HG02763 (cell line): Measurements from ENCODE around the gene PRDM4.

ENCODE experiments used
- ATAC-seq: cut with Tn5 transposase; IDR thresholded peaks from one replicate; pipeline ENCODE4 v1.9.1; 2021; ENCODE audit warnings: mild to moderate bottlenecking, moderate library complexity; ENCODE audit not compliant: unreplicated experiment

PRDM4 gene, protein sequence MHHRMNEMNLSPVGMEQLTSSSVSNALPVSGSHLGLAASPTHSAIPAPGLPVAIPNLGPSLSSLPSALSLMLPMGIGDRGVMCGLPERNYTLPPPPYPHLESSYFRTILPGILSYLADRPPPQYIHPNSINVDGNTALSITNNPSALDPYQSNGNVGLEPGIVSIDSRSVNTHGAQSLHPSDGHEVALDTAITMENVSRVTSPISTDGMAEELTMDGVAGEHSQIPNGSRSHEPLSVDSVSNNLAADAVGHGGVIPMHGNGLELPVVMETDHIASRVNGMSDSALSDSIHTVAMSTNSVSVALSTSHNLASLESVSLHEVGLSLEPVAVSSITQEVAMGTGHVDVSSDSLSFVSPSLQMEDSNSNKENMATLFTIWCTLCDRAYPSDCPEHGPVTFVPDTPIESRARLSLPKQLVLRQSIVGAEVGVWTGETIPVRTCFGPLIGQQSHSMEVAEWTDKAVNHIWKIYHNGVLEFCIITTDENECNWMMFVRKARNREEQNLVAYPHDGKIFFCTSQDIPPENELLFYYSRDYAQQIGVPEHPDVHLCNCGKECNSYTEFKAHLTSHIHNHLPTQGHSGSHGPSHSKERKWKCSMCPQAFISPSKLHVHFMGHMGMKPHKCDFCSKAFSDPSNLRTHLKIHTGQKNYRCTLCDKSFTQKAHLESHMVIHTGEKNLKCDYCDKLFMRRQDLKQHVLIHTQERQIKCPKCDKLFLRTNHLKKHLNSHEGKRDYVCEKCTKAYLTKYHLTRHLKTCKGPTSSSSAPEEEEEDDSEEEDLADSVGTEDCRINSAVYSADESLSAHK

DNA sequence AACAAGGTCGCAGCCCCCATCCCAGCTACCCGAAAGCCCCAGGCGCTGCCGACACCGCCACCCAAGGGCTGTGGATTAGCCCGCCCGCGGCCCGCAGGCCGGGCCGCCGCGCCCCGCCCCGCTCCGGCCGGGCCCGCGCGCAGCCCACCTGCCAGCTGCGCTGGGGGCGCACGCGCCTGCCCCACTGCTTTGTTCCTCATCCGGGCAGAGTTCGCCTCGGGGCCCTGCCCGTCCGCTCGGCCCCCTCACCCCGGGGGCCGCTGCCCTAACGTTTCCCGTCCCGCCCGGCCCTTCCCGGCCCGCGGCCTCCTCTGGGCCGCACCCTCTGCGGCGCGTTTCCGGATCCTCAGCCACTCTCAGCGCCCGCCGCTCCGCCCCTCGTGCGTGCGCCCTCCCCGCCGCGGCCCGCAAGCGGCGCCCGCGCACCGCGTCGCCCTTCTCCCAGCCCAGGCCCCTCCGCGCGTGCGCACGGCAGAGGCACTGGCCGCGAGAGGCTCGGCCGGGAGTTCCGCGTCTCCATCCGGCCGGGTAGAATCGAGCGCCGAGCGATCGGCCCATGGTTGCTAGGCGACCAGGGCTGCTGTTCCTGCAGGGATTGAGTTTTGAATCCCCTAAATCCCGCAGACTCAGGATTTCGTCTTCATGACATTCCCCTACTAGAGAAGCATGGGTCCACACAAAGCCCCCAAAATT lies at the start of gene PRDM4:
PRDM4 (minus strand) TSS at position 329 of the 693 bp plus-strand sequence. CDS start 622 bp downstream, outside the sequence.
- ATAC-seq: peak; percentile 95

DNA sequence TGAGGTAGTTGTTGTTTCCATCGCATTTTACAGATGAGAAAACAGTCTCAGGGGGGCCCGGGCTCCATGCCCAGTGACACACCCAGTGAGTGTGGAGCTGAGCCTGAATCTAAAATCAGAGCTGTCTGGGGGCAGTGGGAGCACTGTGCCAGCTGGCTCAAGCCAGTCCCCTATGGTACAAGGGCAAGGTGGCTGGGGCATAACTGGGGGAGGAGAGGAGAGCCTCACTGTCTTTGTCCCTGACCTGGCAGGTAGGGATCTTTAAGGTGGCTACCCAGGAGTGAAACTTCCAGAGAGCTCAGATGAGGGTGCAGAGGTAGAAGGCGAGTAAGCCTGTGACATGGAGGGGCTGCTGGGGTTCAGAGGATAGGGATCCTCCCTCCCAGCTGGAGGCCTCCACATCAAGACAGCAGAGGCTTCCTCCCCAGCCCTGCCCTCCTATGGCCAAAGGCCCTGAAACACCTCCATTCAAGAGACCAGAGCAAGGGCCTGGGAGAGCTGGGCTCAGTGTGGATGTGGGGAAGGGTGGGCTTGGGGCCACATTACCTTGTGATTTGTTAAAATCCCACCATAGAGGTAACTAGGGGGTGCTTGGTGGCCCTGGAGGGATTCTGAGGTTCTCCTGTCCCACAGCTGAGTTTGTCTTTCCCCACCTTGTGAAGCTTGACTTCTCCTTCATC lies 46.7 kb upstream of the PRDM4 start:
- ATAC-seq: no peak

DNA sequence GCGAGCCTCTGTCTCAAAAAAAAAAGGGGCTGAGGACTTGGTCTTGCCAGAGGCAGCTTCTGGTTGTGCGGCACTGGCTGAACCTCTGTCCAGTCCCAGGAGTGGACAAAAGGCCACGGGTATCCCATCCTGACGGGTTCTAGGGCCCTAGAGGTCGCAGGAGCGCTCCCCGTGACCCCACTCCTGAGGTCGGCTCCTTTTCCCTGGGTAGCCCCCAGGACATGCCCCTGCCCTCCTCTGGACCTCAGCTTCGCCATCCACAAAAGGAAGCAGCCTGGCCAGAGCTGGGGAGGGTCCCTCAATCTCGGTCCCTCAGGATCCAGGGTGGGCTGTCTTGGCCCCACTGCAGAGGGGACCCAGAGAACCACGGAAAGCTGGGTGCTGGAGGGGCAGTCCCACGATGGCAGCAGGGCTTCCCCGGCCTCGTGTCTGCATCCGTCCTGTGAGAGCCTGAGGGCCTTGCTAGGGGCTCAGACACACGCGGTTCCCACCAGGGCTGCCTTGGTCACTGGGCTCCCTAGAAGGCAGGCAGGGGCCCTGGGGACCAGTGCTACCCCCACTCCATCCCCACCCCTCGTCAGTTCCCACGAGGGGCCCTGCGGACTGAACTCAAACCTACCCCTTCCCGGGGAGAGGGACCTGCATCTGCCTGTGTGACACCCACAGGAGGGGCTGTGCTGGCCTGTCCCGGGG lies 44.7 kb upstream of the PRDM4 start:
- no peak for ATAC-seq

DNA sequence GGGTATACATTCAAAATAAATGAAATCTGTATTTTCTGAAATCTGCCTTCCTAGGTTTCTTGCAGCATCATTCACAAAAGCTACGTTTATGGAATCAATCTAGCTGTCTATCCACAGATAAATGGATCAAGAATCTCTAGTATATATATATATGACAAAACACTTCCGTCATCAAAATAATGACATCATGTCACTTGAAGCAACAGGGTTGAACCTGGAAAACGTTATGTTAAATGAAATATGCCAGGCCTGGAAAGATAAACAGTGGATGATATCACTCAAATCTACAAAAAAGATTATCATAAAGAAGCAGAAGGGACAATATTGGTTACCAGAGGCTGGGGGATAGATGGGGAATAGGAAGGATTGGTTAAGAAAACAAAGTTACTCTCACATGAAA lies 42.2 kb upstream of the PRDM4 start:
- no peak for ATAC-seq

DNA sequence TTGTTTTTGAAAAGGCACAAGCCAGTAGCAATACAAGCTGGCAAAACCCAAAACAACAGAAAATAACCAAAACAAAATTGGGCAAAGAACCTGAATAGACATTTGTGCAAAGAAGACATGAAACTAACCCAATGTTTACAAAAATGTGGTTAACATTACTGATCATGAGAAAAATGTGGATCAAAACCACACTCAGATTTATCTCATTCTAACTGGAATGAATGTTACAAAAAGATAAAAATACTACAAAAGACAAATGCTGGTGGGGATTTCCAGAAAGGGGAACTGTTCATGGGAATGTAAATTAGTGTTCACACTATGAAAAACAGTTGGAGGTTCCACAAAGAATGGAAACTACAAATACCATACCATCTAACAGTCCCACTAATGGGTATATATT lies 40.2 kb upstream of the PRDM4 start:
- no peak for ATAC-seq

DNA sequence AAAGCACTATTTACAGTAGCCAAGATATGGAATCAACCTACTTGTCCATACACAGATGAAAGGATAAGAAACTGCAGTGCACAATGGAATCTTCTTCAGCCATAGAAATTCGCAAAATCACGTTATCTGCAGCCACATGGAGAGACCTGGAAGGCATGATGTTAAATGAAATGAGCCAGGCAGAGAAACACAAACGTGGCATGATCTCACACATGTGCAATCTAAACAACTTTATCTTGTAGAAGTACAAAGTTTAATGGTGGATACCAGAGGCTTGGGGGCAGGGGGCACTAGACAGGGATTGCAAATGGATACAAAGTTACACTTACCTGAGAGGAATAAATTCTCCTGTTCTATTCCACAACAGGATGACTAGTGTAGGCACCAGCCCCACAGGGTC lies 37.6 kb upstream of the PRDM4 start:
- ATAC-seq: no peak

DNA sequence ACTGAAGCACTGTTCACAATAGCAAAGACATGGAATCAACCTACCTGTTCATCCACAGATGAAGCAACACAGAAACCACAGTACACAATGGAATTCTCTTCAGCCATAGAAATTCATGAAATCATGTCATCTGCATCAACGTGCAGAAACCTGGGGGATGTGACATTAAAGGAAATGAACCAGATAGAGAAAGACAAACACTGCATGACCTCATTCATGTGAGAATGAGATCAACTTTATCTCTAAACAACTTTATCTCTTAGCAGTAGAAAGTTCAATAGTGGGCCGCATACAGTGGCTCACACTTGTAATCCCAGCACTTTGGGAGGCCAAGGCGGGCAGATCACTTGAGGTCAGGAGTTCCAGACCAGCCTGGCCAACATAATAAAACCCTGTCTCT lies 33.5 kb upstream of the PRDM4 start:
- no peak for ATAC-seq

DNA sequence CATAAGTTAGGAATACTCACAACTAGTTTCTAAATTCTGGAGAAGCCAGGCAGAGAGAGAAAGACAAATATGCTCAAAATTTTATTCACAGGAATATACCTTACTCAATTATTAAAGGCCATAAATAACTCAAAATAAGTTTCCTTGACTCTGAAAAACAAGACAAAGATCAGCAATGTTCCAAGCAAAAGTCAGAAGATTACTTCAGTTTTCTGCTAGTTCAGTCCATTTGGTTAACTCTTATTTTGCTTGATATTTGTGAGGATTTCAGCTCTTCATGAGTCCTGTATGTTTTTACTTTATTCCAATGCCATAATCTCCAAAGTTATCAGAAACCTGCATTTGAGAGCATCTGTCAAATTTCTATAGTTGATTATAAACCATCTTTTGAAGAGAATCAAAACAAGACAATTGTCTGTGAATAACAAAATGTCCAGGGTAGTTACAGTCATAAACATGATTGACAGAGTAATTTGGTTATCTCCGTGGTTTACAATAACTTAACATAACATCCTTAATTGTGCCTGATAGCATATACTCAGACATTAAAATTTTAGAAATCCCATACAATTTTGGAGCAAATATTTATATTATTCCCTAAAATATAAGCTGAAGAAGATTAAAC lies 30.6 kb upstream of the PRDM4 start:
- ATAC-seq: no peak

DNA sequence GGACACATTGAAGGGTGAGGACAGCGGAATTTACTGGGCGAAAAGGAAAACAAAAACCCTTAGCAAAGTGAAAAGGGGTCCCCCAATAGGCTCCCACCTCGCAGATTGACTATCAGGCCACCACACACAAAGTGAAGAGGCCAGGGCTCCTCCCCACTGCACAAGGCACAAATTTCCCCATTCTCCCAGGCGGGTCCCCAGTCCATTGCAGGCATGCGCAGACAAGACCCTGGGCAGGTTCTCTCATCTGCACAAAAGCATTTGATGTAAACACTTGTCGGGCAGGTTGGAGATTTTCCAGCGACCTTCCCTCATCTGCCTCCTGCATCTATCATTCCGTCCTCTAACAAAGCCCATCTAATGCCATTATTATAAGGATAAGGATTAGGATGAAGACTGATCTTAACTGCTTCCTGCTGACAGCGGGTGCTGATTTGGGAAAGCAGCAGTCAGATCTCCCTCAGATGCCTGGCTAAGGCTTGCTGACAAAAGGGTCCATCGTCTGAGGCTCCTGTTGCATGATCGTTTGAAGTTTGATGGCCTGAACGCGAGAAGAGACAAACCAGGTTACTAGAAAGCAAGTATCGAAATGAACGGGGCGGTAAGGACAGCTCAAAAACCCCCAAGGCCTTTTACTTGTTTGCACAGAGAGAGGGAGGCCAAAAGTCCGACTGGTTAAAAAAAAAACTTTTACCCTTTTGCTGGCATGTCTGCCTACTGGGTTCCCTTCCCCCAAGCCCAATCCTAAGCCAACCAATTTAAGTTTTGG lies 27.9 kb upstream of the PRDM4 start:
- ATAC-seq: no peak

DNA sequence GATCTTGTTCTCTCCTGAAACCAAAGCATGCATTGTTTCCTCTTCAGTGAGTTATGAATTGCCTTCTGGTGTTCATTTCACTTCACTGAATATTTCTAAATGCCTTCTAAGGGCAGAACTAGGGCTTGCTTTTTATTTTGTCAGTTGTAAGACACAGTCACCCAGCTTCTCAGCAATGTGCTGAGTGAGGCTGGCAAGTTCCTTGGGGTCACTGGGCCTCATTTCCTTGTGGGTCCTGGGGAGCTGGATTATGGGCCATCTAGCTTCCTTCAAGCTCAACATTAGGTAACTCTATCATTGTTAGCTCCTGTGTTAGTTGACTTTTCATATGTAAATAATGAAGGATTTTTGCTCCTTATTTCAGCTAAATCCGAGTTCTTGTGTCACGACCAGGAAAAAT lies 27.3 kb upstream of the PRDM4 start:
- ATAC-seq: no peak

DNA sequence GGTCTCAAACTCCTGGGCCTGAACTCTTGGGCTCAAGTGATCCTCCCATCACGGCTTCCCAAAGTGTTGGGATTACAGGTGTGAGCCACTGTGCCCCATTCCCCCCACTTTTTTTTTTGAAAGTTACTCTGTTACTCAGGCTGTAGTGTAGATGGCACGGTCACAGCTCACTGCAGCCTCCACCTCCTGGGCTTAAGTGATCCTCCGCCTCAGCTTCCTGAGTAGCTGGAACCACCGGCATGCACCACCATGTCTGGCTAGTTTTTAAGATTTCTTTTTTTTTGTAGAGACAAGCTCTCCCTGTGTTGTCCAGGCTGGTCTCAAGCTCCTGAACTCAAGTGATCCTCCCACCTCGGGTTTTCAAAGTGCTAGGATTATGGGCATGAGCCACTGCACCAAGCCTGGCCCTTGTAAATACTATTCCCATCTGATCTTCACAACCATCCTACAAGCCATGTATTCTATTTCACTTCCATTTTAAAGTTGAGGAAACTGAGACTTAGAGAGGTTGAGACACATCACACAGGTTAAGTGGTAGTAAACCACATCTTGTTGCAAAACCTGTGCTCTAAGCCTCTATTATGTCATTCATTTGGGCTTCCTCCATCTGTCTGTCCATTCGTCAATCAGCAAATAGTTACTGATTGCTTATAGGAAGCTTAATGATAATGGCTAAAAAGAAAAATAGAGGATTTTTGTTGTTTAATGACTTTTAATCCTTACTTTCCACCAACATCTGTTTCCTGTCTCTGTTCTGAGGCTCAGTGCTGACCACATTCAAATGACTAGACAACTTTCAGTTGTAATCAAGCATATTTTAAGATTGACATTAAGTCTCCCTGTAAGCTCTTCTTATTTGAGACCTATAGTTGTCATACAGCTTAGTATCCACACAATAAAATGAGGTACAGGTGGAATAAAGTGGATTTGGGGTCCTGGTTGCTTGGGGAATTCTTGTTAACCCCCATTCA lies 22.8 kb upstream of the PRDM4 start:
- ATAC-seq: peak; percentile 61

DNA sequence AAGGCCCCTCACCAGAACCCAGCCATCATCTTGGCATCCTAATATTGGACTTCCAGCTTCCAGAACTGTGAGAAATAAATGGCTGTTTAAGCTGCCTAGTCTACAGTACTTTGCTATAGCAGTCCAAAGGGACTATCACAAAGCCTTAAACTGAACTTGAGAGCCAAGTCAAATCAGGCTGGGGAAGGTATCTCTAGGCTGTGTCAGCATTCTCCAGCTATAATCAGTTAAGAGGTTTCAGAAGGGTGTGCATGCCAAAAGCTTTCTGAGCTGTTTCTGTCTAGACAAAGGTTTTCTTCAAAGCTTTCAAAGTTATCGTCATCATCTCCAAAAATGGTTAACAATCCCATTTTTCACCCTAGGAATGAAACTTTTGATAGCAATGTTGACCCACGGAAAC lies 21.1 kb upstream of the PRDM4 start:
- no peak for ATAC-seq

DNA sequence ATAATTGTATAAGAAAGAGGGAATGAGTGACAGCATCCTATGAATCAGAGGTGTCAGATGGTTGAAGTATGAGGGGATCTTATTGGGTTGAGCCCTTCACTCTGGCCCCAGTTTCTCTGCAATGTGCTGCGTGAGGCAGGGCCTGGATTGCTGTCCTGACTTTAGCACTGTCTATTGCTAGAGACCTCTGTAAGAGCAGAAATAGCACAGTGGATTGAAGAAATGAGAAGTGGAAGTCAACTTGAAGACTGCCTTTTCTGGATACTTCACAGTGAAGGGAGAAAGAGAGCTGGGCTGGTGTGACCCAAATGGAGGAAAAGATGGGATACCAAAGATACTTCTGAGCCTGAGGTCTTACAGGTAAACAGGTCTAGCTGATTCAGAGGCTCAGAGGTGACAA lies 19.4 kb upstream of the PRDM4 start:
- ATAC-seq: no peak

DNA sequence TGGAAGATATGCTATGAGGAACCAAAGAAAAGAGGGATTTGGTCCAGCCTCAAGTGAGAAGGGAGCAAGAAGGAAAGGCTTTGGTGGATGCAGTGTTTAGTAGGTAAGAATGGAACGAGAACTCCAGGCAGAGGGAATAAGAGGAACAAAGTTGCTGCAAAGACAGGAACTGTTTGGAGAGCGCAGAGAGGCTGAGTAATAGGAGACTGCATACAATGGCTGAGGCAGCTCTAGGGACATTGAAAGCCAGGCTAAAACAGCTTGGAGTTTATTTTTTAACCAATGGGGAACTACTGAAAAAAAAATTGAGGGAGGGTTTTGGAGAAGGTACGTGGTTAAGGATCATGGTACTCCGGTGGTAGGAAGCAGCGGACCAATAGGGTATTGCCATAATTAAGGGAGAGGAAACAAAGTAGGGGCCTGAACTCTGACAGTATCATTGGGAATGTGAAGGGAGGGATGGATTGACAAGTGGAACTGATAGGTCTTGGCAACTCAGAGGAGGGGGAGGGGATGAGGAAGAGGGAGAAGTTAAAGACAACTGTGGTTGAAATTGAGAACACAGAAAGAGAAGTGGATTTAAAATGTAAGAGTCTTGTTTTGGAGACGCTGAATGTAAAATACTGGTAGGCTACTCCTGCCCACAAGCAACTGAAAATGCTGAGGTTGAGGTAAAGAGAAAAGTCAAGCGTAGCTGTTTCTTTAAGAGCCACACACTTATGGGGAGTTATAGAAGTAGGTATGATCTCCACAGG lies 18.3 kb upstream of the PRDM4 start:
- peak; percentile 55 for ATAC-seq

DNA sequence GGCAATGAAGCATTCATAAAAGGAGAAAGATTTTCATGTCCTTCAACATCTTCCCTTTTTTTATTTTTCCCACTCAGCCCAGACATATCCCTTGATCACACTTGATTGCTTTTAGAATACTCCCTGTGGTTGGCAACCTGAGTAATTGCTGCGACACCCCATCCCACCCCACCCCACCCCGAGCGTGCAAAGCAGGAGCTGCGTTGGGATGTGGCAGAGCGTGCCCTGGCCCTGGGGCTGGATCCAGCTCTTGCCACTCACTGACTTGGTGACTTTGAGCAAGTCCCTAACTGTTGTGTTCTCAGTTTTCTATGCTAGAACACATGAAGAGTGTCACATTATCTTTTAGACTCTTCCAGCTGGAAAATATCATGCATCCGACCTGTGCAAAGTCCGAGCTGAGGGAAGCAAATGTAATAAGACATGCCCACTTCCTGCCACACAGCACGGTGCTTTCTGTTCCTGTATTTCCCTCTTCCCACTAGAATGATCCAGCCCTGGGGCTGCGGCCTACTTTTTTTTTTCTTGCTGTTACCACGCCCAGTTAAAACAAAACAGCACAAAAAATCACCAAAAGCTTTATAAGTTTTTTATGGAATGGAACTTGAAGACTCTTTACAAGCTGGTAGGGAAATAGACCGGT lies 17.6 kb upstream of the PRDM4 start:
- ATAC-seq: no peak

DNA sequence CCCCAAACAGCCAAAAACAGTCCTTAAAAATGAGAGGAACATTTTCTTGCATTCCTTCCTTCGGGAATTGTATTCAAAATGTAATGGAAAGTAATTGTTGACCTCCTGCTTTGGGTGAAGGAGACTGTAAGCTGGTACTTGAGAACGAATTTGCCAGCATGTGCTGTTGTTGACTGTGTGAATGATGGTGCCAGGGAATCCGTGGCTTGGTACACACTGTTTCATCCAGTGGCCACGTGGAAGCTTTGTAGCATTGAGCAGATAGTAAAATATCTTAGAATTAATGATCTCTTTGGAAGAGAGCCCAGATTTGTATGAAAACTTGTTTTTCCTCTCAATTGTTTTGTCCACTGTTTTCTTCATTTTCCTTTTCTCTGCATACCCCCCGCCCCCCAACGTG lies 15.2 kb upstream of the PRDM4 start:
- ATAC-seq: no peak
